HG02852 (cell line): ENCODE data around the gene IQCH.

Experiments
- ATAC-seq: cut with Tn5 transposase; IDR thresholded peaks from one replicate; pipeline ENCODE4 v1.9.1; 2021; ENCODE audit warnings: mild to moderate bottlenecking, moderate library complexity; ENCODE audit not compliant: unreplicated experiment

IQCH gene

DNA sequence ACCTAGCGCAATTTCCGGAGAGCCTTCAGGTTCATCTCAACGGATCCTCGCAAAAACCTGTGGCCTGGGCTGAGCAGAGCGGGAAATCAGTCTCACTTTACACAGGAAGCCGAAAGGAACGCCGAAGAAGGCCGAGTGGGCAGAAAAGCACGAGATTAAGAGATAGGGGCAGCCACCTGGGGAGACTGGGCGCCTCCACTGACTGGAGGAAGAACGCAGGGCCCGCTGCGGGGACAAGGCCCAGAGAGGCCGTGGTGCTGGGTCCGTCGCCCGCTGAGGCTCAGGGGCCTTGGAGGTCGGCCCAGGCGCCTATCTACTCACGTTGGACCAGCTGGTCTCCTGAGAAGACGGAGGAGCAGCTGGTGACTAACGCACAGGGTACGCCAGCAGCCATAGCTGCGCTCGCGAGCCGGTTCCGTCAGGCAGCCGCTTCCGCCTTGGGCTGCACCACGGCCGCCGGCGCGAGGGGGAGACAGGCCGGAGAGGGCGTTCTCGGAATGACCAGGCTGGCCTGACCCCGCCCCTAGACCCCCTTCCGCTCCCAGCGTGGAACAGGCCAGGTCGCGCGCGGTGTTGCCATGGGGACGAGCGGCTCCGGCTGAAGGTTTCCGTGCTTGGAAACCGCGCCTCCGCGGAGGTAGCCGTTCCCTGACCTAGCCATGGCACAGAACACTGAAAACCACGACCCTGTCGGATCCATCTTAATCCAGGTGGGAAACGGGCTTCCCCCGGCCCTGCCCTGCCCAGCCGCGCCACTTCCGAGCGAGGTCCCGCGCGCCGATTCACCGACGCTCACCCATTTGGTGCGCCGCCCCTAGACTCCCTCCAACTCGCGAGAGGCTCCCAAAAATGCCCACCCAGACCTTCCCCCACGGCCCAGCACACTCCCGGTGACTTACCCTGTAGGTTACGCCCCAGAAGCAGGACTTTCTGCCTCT, at the start of gene IQCH, which contains the start of gene AAGAB:
IQCH (plus strand) TSS at position 549 of the 938 bp plus-strand sequence; CDS start at position 660, 111 bp downstream.
AAGAB (minus strand) TSS at position 424 of the 938 bp plus-strand sequence; CDS start at position 394, 30 bp downstream.
- ATAC-seq: peak; percentile 98

DNA sequence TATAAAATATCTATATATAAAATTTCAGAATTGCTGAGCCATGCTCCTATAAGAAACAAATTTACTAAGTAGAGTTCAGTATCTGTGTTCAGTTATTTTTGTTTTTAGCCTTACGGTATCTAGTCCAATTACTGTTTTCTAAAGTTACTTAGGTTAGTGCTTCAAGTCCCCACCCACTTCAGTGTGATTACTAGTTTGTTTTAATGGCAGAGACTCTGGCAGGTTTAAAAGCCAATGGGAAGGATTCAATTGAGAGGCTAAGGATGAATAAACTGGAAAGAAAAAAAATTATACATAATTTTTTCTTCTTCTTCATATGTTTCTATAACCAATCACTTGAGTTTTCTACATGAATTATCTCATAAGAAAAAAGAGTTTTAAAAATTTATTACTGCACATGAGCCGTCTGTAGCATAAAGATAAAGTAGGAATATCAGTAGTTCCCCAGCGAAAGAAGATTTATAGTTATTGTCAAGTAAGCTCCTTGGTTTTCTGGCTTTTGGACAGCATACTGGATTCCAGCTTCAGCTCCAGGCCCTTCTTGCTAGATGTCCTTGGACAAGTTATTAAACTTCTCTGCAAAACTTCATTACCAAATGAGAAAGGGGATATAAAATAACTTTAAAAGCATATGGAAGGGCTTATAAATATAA, 46.9 kb upstream of the IQCH start:
- no peak for ATAC-seq

DNA sequence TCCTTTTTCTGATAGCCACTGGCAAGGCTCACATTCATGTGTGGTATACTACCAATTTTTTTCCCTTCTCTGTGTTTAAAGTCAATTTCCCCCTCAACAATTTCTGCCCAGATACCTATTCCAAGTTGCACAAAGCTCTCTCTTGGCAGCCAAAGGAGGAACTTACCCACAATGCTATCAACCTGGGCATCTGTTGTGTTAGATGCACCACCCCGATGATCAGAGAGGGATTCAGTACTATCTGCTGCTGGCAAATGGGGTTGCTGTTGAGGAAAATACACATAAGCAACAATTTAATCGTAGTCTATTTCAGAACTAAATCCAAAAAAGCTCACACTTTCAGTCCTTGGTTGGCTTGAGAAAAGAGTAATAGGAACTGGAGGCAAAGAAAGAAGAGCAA, 46.2 kb upstream of the IQCH start:
- ATAC-seq: no peak

DNA sequence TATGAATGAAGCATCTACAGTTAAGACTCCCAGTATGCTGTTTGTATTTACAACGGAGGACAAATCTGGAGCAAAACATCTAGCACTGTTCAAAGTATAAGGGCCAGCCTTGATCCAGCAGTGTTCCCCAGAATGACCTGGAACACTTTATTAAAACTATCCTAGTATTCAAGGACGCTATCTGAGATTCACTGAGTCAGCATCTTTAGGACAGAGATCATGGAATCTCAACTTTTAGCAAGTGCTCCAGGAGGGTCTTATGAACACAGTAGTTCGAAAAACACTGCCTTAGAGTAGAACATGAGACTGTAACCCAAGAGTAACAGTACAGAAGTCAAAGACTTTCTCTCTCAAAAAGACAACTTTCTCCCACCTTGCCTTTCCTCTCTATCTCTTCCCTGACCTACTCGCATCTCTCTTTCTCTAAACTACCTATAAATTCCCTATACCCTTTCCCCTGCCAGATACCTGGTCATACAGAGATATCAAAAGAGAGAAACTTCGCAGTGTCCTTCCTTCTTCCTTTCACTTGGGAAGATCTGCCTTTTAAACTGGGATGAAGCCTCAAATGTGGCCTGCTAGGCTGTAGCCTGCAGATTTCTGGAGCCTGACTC, 43.9 kb upstream of the IQCH start:
- no peak for ATAC-seq

DNA sequence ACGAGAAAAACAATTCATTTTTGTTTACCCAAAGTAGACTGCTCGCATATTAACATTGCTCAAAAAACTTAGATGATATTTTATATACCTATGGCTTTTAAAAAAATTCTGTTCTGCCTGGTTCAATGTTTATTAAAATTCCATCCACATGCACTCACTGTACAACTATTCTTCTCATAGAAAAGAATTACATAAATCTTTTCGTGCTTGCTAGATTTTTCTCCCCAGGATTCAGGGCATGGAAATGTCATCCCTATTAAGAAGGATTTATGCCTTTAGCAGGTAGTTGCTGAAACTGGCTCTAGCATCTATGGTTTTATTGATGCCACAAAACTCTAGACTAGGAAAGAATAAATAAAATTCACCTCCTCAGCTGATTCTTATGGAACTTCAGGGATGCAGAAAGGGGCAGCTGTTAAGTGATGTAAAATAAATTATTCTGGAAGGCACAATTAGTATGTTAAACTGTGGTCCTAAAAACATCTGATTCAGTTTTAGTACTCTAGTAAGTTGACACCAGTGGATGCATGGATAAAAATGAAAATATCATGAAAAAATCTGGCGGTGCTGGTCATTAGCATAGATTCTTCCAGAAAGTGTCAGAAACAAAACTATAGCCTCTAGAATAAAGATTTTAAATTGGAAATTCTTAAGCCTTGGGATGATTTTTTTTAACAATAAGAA, 41.8 kb upstream of the IQCH start:
- ATAC-seq: no peak

DNA sequence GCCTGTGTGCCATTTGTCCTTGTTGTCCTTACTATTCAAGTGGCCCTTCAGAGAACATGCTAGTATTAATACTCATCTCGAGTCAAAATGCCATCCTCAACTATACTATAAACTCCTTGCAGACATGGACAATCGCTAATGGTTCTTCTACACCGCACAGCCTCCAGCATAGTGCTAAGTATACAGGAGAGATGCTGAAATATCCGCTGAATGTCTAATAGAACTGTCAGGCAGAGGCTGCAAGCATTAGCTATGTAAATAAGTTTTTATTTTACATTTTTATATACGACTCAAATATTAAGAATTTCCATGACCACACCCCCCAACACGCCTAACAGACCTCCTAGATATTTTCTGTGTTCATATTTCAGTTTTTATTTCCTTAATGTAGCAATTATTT, 39.5 kb upstream of the IQCH start:
- no peak for ATAC-seq

DNA sequence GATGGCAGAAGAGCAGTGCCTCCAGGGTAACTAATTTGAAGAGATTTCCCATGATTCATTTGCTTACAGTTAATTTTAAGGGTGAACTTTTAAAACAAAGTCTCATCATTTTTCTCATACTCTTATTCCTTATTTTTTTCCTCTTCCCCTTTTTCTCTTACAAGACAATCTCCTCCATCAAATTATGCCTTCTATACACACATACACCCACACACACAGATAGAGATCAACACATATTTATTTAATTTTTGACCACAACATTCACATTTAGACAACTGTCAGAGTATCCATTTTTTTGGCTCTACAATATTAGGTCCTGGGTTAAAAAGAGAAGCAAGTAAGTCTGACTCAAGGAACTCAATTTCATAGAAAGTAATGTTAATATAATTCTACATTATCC, 37.7 kb upstream of the IQCH start:
- ATAC-seq: no peak

DNA sequence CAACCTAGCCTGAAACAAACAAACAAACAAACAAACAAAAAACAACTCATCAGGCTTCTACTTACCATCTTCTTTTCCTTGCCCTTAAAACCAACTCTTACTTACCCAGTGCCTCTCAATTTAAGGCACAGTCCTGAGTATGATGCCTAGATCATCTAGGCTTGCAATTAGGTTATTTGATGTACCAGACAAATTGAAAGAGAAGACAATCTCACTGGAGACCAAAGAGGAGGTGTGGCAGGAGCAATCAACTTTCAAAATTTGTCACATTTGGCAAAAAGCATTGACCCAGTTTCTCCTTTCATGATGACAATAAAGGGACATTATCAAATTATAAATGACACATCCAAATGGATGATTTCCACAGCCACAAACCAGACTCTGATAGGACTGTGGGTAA, 36.2 kb upstream of the IQCH start:
- ATAC-seq: no peak

DNA sequence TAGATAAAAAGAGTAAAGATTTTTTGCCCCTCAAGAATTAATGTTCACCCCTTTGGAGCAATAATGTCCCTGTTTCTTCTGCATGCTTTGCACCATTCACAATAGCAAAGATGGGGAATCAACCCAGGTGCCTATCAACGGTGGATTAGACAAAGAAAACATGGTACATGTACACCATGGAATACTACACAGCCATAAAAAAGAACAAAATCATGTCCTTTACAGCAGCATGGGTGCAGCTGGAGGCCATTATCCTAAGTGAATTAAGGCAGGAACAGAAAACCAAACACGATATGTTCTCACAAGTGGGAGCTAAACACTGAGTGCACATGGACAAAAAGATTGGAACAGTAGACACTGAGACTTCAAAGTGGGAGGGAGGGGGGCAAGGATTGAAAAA, 35.3 kb upstream of the IQCH start:
- no peak for ATAC-seq

DNA sequence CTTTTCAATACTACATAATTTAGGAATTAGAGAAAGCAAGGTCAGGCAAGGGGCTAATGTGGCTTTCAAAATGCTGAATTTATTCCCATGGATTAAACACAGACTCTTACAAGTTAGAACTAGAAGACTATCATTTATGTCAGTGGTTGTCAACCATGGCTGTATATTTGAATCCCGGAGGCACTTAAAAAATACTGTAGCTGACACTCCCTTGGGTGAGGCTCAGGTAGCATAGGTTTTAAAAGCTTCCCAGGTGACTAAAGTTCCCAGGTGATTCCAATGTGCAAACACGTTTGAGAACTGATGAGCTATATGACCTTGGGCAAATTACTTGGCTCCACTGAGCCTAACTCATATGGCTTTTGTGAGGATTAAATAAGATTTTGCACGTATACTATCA, 29.7 kb upstream of the IQCH start:
- ATAC-seq: no peak

DNA sequence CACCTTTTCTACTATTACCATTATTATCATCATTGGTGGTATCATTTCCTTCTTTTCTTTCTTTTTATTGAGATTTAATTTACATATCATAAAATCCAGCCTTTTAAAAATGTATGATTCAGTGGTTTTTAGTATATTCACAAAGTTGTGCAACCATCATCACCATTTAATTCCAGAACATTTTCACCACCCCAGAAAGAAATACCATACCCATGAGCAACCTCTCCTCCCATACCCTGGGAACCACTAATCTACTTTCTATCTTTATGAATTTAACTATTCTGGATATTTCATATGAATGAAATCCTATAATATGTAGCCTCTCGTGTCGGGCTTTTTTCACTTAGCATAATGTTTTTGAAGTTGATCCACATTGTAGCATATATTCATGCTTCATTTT, 29.2 kb upstream of the IQCH start:
- ATAC-seq: no peak

DNA sequence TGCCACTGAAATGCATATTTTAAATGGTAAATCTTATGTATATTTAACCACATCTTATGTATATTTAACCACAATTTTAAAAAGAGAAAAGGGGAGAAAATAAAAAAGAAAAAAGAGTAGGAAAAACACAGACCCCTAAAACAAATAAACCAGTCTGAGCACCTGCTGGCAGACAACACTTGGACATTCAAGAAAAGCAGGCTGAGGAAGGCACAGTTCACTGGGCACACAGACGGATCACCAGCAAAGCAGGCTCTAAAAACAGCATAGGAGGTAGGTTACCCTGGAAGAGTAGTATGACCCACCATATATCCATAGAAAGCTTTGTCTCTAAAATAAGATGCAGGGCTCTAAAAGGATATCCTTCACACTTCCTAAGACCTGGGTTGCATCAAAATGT, 27.2 kb upstream of the IQCH start:
- ATAC-seq: no peak

DNA sequence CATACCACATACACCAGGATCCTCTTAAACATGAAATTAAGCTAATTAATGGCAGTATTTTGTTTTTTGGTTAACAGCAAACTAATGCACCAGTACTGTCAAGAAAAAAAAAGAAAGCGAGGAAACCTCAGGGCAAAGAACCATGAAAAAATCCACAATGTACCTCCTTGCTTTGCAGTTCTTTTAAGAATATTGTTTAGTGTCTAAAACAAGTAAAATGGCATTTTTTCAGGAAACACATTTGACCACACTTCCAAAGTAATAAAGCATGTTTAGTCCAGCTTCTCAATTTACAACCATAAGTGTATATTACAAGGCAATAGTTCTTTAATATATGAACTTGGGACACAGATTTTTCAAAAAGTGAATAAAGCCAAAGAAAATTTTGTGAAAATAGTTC, 26.7 kb upstream of the IQCH start:
- no peak for ATAC-seq

DNA sequence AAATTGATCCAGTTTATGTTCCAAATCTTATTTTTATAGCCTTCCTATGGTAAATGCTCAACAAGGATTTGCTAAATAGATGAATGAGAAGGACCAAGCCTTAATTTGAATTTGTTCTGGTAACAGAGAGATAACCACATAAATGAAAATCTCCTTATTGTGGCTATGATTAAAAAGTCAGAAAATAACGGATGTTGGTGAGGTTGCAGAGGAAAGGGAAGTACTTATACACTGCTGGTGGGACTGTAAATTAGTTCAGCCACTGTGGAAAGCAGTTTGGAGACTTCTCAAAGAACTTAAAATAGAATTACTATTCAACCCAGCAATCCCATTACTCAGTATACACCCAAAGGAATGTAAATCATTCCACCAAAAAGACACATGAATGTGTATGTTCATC, 26.3 kb upstream of the IQCH start:
- ATAC-seq: no peak

DNA sequence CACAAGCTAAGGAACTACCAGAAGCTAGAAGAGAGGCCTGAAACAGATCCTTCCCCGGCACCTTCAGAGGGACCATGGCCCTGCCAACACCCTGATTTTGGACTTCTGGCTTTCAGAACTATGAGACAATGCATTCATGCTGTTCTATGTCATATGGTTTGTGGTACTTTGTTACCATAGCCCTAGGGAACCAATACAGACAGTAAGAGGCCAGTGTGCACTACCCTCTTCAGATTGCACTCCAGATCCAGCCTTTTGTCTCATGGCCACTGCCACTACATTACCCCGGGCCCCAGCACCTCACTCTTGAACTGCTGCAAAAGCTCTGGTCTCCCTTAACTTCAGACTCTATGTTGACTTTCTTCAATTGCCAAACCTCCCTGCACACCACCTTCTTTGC, 24.1 kb upstream of the IQCH start:
- ATAC-seq: no peak

DNA sequence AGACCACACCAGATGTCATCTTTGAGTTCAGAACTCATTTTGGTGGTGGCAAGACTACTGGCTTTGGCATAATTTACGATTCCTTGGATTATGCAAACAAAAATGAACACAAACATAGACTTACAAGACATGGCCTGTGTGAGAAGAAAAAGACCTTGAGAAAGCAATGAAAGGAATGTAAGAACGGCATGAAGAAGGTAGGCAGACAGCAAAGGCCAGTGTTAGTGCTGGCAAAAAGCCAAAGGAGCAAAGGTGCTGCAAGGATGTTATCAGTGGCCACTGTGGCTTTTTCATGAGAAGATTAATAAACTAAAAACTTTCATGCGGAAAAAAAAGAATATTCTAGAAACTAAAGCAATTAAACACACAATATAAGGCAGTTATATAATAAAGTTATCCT, 22.0 kb upstream of the IQCH start:
- ATAC-seq: no peak

DNA sequence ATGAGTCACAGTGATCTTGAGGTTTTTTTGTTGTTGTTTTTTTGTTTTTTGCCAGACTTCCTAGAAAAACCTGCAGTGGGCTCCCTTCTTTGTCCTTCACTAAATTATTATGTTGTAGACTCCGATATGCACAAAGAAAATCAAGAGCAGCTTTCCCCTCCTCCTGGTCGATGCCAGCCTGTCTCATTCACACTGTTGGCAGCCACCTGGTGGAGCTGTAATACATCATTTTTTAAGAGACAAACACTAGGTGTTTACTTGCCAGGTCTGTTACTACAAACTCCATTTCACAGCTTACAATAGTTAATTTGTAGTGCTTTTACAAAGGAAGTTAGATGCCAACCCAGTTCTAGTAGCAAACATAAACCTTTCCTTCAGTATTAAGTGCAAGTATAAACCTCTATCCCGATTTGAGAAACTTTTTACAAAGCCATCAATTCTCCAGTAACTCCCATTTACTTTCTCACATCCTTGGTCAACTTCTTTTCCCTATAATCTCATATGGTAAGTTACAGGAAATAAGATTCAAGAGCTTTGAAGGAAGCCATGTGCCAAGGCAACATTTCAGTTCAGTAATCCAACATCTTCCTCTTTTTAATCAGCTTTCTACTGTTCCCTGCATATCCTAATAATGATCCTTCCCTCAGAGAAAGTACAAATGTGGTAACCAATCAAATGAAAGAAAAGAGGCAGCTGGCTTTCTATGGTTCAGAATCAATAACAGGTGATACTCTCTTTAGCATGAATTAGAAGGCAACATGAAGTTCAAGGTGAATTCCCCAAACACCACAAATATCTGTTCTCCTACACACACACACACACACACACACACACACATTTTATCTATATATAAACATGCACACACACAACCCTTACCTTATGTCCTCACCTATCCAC, 14.1 kb upstream of the IQCH start:
- ATAC-seq: no peak

DNA sequence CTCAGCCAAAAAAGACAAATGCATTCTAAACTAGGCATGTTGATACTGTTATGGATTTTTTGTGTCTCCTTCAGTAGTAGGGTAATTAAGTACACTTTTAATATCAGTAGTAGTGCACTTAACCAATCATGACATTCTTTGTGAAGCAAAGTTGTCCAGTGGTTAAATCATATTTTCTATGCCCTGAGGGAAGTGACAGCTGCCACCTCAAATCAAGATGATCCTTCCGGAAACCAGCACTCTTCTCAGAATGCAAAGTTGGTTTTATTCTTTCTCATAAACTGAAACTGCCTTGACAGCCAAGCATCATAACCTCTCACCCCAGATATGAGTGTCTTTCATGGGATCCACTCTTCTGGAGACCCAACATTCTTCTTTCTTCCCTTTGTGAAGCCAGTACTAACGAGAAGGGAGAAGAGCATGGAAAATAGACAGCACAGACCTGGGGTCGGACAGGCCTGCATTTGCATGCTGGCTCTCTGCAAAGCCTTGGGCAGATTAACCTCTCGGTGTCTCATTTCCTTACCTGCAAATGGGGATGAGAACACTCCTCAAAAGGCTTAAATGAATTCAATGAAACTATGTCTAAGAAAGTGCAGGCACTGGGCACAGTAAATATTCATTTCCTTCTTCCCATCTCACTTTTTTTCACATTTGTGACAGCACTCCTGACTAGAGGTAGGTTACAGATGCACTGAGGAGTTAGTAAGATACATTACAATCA, 13.3 kb upstream of the IQCH start:
- ATAC-seq: peak; percentile 93

DNA sequence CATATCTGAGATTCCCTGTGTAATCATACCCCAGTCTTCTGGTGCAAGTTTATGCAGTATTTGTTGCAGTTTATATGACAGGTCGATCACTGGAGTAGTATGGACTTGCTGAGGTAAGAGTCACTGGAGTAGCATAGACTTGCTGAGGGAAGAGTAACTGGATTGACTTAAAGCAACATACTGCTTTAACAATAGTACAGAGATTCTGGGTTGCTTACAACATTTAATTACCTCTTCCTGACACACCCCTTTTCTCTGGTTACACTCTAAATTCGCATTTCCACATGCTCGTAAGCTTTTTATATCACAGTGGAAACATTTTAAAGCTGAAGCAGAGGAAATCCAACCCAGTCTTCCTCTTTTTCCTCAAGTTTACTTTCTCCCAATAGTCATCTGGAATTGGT, 11.9 kb upstream of the IQCH start:
- ATAC-seq: no peak
